Motor neuron (in vitro differentiated cells): Measurements from ENCODE around the gene UBASH3B. TPM values are rescaled to one million over a fixed set of nuclear protein-coding genes. Genes with fewer than 3 reads are reported as not detected.

Experiments used
- ATAC-seq, 8 experiments: fragments of 200-7000 bp; cut with Tn5 transposase; replicated peaks in 6 of 8; 2 replicates each; pipeline ENCODE4 v1.8.0; 2021; ENCODE audit warnings: mild to moderate bottlenecking in 8 of 8, moderate library complexity in 8 of 8
- H3K27ac ChIP-seq, 2 donors: fragments of 250-450 bp; sonication (Bioruptor Pico); 2 replicates each; pipeline ENCODE4 v1.9.0; 2021; ENCODE audit warnings: antibody characterized with exemption in 2 of 2, mild to moderate bottlenecking in 2 of 2, moderate library complexity in 1 of 2
- H3K4me1 ChIP-seq, 2 donors: fragments of 250-450 bp; sonication (Bioruptor Pico); replicated peaks in 1 of 2; 2 replicates each; pipeline ENCODE4 v1.6.1; 2021; ENCODE audit warnings: antibody characterized with exemption in 2 of 2, mild to moderate bottlenecking in 2 of 2, moderate library complexity in 1 of 2
- H3K4me3 ChIP-seq, 5 donors: fragments of 250-450 bp; sonication (Bioruptor Pico); 2 replicates each; pipeline ENCODE4 v1.9.0; 2021; ENCODE audit warnings: antibody characterized with exemption in 5 of 5, mild to moderate bottlenecking in 5 of 5, moderate library complexity in 4 of 5
- WGBS, 10 experiments: fragments of 450-650 bp; shearing (Covaris generic); methylation state at CpG; one replicate each; pipeline ENCODE4 v1.0.0; 2022; 5-methylcytosine and 5-hydroxymethylcytosine counted together
- in situ Hi-C, 9 experiments: fragments of 400-800 bp; cut with MboI; loops; one replicate each; pipeline ENCODE4 v1.15.0; 2021; ENCODE audit warnings: low sequenced_read_pairs in 9 of 9, low pct_unique_long_range_greater_than_20kb in 2 of 9; ENCODE audit not compliant: unreplicated experiment in 9 of 9
- total RNA-seq, 8 experiments: library from RNA; unstranded; fragments of 300-600 nt; gene quantifications; 2 replicates each; pipeline versions ENCODE4 v1.2.3 to v1.2.4, GENCODE V29; 2022

The UBASH3B gene
- total RNA-seq, 8 experiments from 2014 or later: 0.72 to 16.5 (median 3.5) TPM

- Histone ChIP-seq H3K27ac (no peak overlapping the region), H3K4me1 (no peaks in the 10 kb centered on the region), H3K4me3 (no peak overlapping the region)
- in situ Hi-C loops: loop anchor here in 5 of 9 experiments (10.0 to 25.0 kb wide), 4 partner anchors 130 to 222 kb away; no protein-coding TSS in a partner anchor
- WGBS, 10 experiments: 38 to 87% (median 65%) methylated on average over 1 to 11 of the region's 11 CpGs
- no peak for ATAC-seq
Observed at GRCh38 chr11:122632181-122632824, 23.2 kb upstream of the UBASH3B start.

- ATAC-seq: peak in 7 of 8 experiments; percentile 15 to 82 (median 53)
- in situ Hi-C loops: loop anchor here in 5 of 9 experiments (10.0 to 25.0 kb wide), 4 partner anchors 129 to 221 kb away; no protein-coding TSS in a partner anchor
- 14 to 80% (median 50%) methylated on average over 1 to 7 of the region's 8 CpGs; no CpG with 5 or more reads in 1 of the 10 experiments for WGBS, 10 experiments
- Histone ChIP-seq H3K27ac (no peak overlapping the region), H3K4me3 (no peak overlapping the region), H3K4me1 (no peaks in the 10 kb centered on the region)
Observed at GRCh38 chr11:122633219-122633829, 22.2 kb upstream of the UBASH3B start.

GRCh38 chr11:122634501-122634900, 21.0 kb upstream of the UBASH3B start:
- 0 to 68% (median 56%) methylated on average over 1 to 6 of the region's 8 CpGs; no CpG with 5 or more reads in 1 of the 10 experiments for WGBS, 10 experiments
- ATAC-seq: peak in 3 of 8 experiments; percentile 46 to 99 (median 97)
- in situ Hi-C loops: loop anchor here in 5 of 9 experiments (10.0 to 25.0 kb wide), 4 partner anchors 128 to 220 kb away; no protein-coding TSS in a partner anchor
- no peaks in the 10 kb centered on the region for H3K4me1 ChIP-seq
- no peak overlapping the region for H3K27ac ChIP-seq
- H3K4me3 ChIP-seq: no peak overlapping the region

GRCh38 chr11:122637541-122637940, 18.0 kb upstream of the UBASH3B start:
- Histone ChIP-seq H3K27ac (no peak overlapping the region), H3K4me1 (no peaks in the 10 kb centered on the region), H3K4me3 (no peak overlapping the region)
- in situ Hi-C loops: loop anchor here in 5 of 9 experiments (10.0 to 25.0 kb wide), 4 partner anchors 125 to 217 kb away; no protein-coding TSS in a partner anchor
- no peak for ATAC-seq
- 57 to 100% (median 88%) methylated on average over 1 to 6 of the region's 6 CpGs; no CpG with 5 or more reads in 2 of the 10 experiments for WGBS, 10 experiments

GRCh38 chr11:122642472-122642922, 13.0 kb upstream of the UBASH3B start:
- WGBS, 10 experiments: 0 to 100% (median 80%) methylated on average over 1 to 4 of the region's 4 CpGs; no CpG with 5 or more reads in 1 of the 10 experiments
- in situ Hi-C loops: loop anchor here in 4 of 9 experiments (25.0 kb wide), 2 partner anchors 120 to 145 kb away; no protein-coding TSS in a partner anchor
- Histone ChIP-seq H3K4me3 (no peak overlapping the region), H3K4me1 (no peaks in the 10 kb centered on the region), H3K27ac (no peak overlapping the region)
- ATAC-seq: peak in 2 of 8 experiments; percentile 41 to 49

- ATAC-seq: no peak
- Histone ChIP-seq H3K4me1 (no peaks in the 10 kb centered on the region), H3K4me3 (no peak overlapping the region), H3K27ac (no peak overlapping the region)
- in situ Hi-C loops: loop anchor here in 4 of 9 experiments (25.0 kb wide), 2 partner anchors 119 to 144 kb away; no protein-coding TSS in a partner anchor
- WGBS, 10 experiments: 70 to 100% (median 93%) methylated on average over 2 to 3 of the region's 6 CpGs; no CpG with 5 or more reads in 4 of the 10 experiments
Observed at GRCh38 chr11:122642971-122643370, 12.6 kb upstream of the UBASH3B start.

GRCh38 chr11:122645847-122646246, 9.7 kb upstream of the UBASH3B start:
- WGBS, 10 experiments: 83 to 92% (median 90%) methylated on average over 1 to 2 of the region's 5 CpGs; no CpG with 5 or more reads in 7 of the 10 experiments

GRCh38 chr11:122646549-122647340, 8.8 kb upstream of the UBASH3B start:
- in situ Hi-C loops: loop anchor here in 4 of 9 experiments (25.0 kb wide), 2 partner anchors 116 to 141 kb away; no protein-coding TSS in a partner anchor

More at GRCh38 chr11:122645847-122646246, 9.7 kb upstream of the UBASH3B start:
- ATAC-seq: no peak
- H3K4me3 ChIP-seq: no peak overlapping the region
- no peaks in the 10 kb centered on the region for H3K4me1 ChIP-seq
- in situ Hi-C loops: loop anchor here in 4 of 9 experiments (25.0 kb wide), 2 partner anchors 116 to 141 kb away; no protein-coding TSS in a partner anchor
- no peak overlapping the region for H3K27ac ChIP-seq

GRCh38 chr11:122647736-122648275, 7.7 kb upstream of the UBASH3B start:
- no peak for ATAC-seq
- H3K4me1 ChIP-seq: no peaks in the 10 kb centered on the region
- in situ Hi-C loops: loop anchor here in 4 of 9 experiments (25.0 kb wide), 2 partner anchors 114 to 139 kb away; no protein-coding TSS in a partner anchor
- no peak overlapping the region for H3K4me3 ChIP-seq
- no peak overlapping the region for H3K27ac ChIP-seq

More at GRCh38 chr11:122646549-122647340, 8.8 kb upstream of the UBASH3B start:
- Histone ChIP-seq H3K4me1 (no peaks in the 10 kb centered on the region), H3K27ac (no peak overlapping the region), H3K4me3 (no peak overlapping the region)
- ATAC-seq: no peak
- WGBS, 10 experiments: 79 to 96% (median 80%) methylated on average over 1 to 3 of the region's 6 CpGs; no CpG with 5 or more reads in 4 of the 10 experiments

GRCh38 chr11:122649116-122649515, 6.4 kb upstream of the UBASH3B start:
- ATAC-seq: no peak
- Histone ChIP-seq H3K4me1 (no peaks in the 10 kb centered on the region), H3K27ac (no peak overlapping the region), H3K4me3 (no peak overlapping the region)
- in situ Hi-C loops: loop anchor here in 4 of 9 experiments (25.0 kb wide), 2 partner anchors 113 to 138 kb away; no protein-coding TSS in a partner anchor
- WGBS, 10 experiments: 40 to 100% (median 63%) methylated on average over 1 to 2 of the region's 3 CpGs; no CpG with 5 or more reads in 4 of the 10 experiments

GRCh38 chr11:122650619-122651018, 4.9 kb upstream of the UBASH3B start:
- 0 to 29% (median 10%) methylated on average over 1 of the region's 1 CpG; no CpG with 5 or more reads in 6 of the 10 experiments for WGBS, 10 experiments
- no peak for ATAC-seq
- no peak overlapping the region for H3K4me3 ChIP-seq

GRCh38 chr11:122652495-122652894, 3.0 kb upstream of the UBASH3B start:
- in situ Hi-C loops: no loop called here
- H3K27ac ChIP-seq: no peak overlapping the region
- no peak overlapping the region for H3K4me3 ChIP-seq
- WGBS, 10 experiments: 49 to 100% (median 80%) methylated on average over 1 to 2 of the region's 2 CpGs; no CpG with 5 or more reads in 3 of the 10 experiments
- ATAC-seq: no peak
- H3K4me1 ChIP-seq: peaks cover 3 to 4% of the 10 kb centered on the region in 2 donors

More at GRCh38 chr11:122650619-122651018, 4.9 kb upstream of the UBASH3B start:
- Histone ChIP-seq H3K4me1 (no peaks in the 10 kb centered on the region), H3K27ac (no peak overlapping the region)
- in situ Hi-C loops: no loop called here
